Tibial nerve (tissue), 3 donors: ENCODE data around the gene SGTA.

Experiments
- CTCF ChIP-seq, 5 experiments: fragments of 200-600 bp in 3 of 5; fragments of 450-650 bp in 2 of 5; sonication (generic) in 3 of 5; IDR thresholded peaks; one replicate each; pipeline ENCODE4 v1.5.1; 2016 to 2019; ENCODE audit warnings: antibody characterized with exemption in 5 of 5, mild to moderate bottlenecking in 3 of 5, moderate library complexity in 2 of 5
- POLR2A ChIP-seq, 2 donors: fragments of 450-650 bp; IDR thresholded peaks; one replicate each; pipeline ENCODE4 v1.6.1; 2017; ENCODE audit warnings: antibody characterized with exemption in 2 of 2, mild to moderate bottlenecking in 2 of 2, moderate library complexity in 2 of 2

GRCh38 chr19:2717638-2718541 lies 65.2 kb downstream of the SGTA start:
- TF ChIP-seq POLR2A (IDR thresholded peaks at IDR 0.05) (no peak), CTCF (IDR thresholded peaks at IDR 0.05) (no peak)
